NCI-H2227 (cell line): ENCODE data around the gene PCNA.

ENCODE experiments used
- DNase-seq: peaks from one replicate; lab custom pipeline; 2025; ENCODE audit not compliant: unreplicated experiment; lab: John Stamatoyannopoulos, UW

PCNA gene

GRCh38 chr20:5119435-5120184 lies at the start of gene PCNA:
Gene PCNA (minus strand): TSS chr20:5119958. CDS start chr20:5119798, 160 bp downstream.
- peak; percentile 99 for DNase-seq

DNA sequence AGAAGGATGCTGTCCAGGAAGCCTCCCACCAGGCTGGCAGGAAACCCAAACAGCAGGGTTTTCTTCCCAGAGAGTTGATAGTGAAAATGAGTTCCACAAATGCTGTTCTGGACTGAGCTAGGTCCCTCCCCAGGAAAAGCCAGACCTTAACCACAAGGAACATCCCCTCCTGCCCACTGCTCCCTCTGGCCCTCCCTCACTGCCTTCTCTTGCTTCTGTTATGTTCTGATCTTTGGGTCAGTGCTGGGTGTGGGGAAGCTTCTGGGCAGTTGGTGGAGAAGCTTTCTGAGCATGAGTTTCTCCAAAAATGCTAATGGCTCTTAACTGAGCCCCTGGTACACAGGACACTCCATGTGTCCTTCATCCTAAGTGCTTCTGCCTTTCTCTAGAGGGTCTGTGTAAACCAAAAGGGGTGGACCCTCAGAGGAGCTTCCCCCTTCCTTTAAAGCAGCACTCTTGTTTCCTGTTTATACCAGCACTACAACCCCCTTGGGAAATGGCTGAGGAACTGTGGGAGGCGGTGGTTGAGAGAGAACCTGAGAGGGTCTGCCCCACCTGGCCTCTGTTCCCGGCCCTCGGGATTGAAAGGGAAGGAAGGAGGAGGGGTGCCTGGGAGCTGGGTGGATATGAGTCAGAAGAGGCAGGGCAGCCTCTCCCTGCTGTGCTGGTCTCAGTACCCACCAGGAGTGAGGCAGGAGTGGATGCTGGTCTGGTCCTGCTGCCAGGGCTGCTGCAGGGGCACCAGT lies 49.1 kb upstream of the PCNA start:
- DNase-seq, result no peak

DNA sequence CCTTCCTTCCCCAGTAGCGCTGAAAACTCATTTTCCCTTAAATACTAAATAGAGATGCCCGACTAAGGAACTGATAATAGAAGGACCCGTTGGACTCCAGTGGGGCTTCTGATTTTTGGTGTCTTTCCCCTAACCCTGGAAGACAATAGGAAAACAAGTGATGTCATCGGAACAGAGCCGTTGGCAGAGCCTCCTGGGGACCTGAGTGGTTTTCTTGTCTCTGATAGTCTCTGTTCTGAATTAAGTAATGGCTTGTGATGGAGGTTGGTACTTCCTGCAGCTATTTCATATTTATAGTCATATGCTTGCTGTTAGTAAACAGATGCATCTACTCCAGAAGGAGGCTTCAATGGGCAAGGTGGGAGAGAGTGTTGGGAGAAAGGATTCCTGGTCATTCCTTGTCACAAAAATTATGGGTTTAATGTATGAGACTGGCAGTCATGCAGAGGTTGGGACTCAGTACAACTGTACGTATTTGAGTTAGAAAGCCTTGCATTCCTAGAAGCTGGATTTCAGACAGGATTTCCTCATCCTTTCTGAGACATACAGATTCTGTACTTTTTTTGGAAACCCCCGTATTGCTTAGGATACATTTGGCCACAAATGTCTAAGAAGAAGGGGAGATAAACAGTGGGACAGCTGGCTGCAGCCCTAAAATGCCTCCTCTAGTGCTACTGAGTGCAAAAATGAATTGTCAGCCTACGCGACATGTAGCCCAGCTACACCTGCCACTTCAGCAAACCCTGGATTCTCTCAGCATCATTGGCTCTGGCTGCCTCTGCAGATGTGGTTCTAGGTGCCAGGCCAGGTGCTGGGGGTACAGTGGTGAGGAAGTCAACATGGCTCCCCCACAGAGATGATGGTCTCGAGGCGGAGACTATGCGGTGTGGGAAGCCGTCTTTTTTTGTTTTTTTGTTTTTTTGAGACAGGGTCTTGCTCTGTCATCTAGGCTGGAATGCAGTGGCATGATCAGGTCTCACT lies 45.2 kb upstream of the PCNA start:
- DNase-seq, result no peak

DNA sequence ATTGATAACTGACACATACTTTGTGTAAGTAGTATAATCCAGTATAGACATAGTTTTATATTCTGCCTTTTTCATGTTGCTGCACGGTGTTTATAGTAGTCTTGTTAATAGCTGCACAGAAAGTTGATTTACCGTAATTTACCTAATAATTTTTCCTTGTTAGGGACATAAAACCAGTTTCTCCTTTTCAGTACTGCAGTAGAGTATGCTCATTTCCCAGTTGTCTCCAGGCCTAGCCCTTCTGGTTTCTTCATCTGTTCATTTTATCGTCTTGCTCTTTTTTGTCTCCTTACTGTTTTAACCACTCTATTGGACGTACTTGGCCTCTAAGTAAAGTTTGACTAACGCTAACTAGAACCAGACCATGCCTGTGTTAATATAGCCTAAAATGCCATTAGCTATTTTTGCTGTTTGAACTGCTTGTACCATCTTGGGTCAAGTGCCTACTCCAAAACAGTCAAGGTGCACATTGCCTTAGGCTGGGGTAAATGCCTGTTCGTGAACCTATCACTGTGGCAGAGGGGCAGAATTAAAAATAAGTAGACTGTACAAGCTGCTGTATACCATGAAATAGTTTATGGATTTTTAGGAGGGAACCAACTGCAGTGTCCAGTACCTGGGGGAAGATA lies 41.9 kb upstream of the PCNA start:
- no peak for DNase-seq

DNA sequence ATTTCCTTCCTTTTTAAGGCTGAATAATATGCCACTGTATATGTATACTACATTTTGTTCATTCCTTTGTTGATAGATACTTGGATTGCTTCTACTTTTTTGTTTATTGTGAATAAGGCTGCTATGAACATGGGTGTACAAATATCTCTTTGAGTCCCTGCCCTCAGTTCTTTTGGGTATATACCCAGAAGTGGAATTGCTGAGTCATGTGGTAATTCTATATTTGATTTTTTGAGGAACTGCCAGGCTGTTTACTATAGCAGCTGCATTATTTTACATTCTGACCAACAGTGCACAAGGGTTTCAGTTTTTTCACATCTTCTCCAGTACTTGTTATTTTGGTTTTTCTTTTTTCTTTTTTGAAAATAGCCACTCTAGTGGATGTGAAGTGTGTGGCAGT lies 41.1 kb upstream of the PCNA start:
- no peak for DNase-seq

GRCh38 chr20:5159928-5160327 lies 40.2 kb upstream of the PCNA start:
- no peak for DNase-seq

DNA sequence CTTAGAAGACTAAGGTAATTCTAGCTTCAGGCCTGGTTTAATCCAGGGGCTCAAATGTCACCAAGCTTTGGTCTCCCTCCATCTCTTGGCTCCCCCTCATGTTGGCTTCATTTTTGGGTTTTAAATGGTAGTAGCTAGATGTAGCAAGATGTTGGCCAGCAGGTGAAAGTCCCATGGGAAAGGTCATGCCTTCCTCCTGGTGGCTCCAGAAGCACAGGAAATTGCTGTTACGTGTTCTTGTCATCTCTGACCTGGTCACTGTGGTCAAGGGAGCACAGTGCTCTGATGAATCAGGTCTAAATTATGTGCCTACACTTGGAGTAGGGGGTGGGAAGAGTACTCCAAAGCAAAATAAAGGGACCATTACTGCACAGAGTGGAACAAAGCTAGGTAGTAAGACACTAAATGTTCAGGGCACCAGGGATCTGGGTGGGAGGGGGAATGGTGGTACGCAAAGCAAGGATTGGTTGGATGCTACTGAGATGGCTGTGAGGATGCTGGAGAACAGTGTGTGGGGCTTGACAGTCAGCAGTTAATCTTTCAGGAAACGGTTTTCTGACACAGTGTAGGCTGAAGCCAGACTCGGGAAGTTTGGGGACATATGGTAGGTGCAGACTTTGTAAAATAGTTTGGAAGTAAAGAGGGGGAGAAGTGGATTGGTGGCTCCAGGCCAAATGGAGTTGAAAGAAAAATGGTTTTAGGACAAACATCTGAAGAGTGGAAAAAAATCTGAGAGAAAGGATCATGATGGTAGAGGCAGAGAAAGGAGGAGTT lies 37.1 kb upstream of the PCNA start:
- DNase-seq, result no peak

DNA sequence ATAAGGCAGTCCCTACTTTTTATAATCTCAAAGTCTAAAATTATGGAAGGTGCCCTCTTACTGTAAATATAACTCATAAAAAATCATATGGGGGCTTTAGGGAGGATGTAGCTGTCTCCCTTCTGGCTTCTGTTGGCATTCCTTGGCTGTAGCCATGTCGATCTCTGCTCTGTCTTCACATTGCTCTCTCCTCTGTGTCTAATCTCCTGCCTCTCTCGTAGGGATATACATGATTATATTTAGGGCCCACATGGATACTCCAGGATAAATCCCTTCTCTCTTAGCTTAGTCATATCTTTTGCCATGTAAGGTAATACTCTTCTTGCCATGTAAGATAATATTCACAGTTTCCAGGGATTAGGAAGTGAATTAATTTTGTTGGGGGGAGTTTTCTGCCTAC lies 35.6 kb upstream of the PCNA start:
- no peak for DNase-seq

- DNase-seq, result no peak
Measured at GRCh38 chr20:5154543-5154925, 34.8 kb upstream of the PCNA start.

GRCh38 chr20:5153612-5154542 lies 34.1 kb upstream of the PCNA start:
- no peak for DNase-seq

DNA sequence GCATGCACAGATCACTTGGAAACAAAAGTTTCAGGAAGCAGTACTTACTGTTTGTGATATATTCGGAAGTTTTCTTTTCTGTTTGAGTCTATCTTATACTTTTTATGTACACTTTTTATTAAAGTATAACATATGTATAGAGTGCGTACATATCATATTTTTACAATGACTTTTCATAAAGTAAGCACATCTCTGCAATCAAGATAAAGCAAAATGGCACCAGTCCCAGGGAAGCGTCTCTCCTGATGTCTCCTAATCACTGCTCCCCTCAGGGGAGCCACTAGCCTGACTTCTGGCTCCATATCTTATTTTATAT lies 33.4 kb upstream of the PCNA start:
- no peak for DNase-seq

GRCh38 chr20:5150226-5151076 lies 30.7 kb upstream of the PCNA start:
- DNase-seq, result no peak

DNA sequence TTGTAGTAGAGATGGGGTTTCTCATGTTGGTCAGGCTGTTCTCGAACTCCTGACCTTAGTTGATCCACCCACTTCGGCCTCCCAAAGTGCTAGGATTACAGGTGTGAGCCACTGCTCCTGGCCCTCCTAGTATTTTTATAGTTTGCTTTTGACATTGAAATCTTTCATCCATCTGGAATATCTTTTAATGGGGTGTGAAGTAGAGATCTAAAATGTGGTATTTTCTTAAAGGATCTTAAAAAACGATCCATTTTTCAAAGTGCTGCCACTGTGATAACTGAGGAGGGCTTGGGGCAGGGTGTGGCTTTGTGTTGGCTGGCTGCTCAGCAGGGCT lies 30.1 kb upstream of the PCNA start:
- no peak for DNase-seq

- no peak for DNase-seq
Measured at GRCh38 chr20:5148581-5148980, 28.8 kb upstream of the PCNA start.

GRCh38 chr20:5146871-5147592 lies 27.3 kb upstream of the PCNA start:
- no peak for DNase-seq

GRCh38 chr20:5146099-5146668 lies 26.4 kb upstream of the PCNA start:
- no peak for DNase-seq

- no peak for DNase-seq
Measured at GRCh38 chr20:5145365-5146098, 25.8 kb upstream of the PCNA start.
